Heart right ventricle (tissue), 16 donors: Measurements from ENCODE around the gene SPRED1. TPM values are rescaled to one million over a fixed set of nuclear protein-coding genes. Genes with fewer than 3 reads are reported as not detected.

Experiments
- ATAC-seq, 8 donors: fragments of 200-7000 bp; cut with Tn5 transposase; one replicate each; pipeline ENCODE4 v1.9.1; 2020; ENCODE audit warnings: mild to moderate bottlenecking in 8 of 8, moderate library complexity in 8 of 8, moderate number of reproducible peaks in 1 of 8
- DNase-seq, 2 donors: peaks; one replicate each; pipeline ENCODE4 v3.0.0-alpha.2; 2020
- H3K27ac ChIP-seq, 10 donors: fragments of 200-600 bp; sonication (generic) in 2 of 10; one replicate each; pipeline versions ENCODE4 v1.5.0 to v1.8.0; 2020 to 2022; ENCODE audit warnings: mild to moderate bottlenecking in 3 of 10
- H3K27me3 ChIP-seq, 7 donors: fragments of 200-600 bp; one replicate each; pipeline ENCODE4 v1.8.0; 2021 to 2022; ENCODE audit warnings: mild to moderate bottlenecking in 2 of 7
- H3K36me3 ChIP-seq, 9 donors: fragments of 200-600 bp; sonication (generic) in 1 of 9; one replicate each; pipeline versions ENCODE4 v1.5.0 to v1.8.0; 2020 to 2022; ENCODE audit warnings: mild to moderate bottlenecking in 2 of 9
- H3K4me1 ChIP-seq, 9 donors: fragments of 200-600 bp; sonication (generic) in 1 of 9; one replicate each; pipeline versions ENCODE4 v1.5.0 to v1.8.0; 2020 to 2022; ENCODE audit warnings: mild to moderate bottlenecking in 4 of 9
- H3K4me3 ChIP-seq, 10 donors: fragments of 200-600 bp; sonication (generic) in 2 of 10; one replicate each; pipeline versions ENCODE4 v1.5.0 to v1.8.0; 2020 to 2022; ENCODE audit warnings: mild to moderate bottlenecking in 7 of 10, moderate library complexity in 2 of 10
- H3K9me3 ChIP-seq, 11 donors: fragments of 200-600 bp in 10 of 11; sonication (generic) in 2 of 11; one replicate each; pipeline versions ENCODE4 v1.5.0 to v1.8.0; 2013 to 2022; ENCODE audit warnings: mild to moderate bottlenecking in 2 of 11, control low read depth in 1 of 11, moderate library complexity in 1 of 11
- WGBS, 2 donors: extraction: QIAGEN DNeasy Blood & Tissue Kit; methylation state at CpG; one replicate each; pipeline ENCODE4 v1.1.7; 2013; ENCODE audit warnings: inconsistent platforms in 1 of 2; 5-methylcytosine and 5-hydroxymethylcytosine counted together
- intact Hi-C, 10 donors: fragments of 100-400 bp; cut with DNase I; formaldehyde crosslinking; loops; one replicate each; pipeline versions ENCODE4 v1.11.1 to v1.14.2; 2022
- polyA plus RNA-seq, 2 donors: library from polyadenylated mRNA; stranded (reverse); fragments of 200-250 nt; gene quantifications; one replicate each; pipeline ENCODE4 v1.2.3, GENCODE V29; 2013
- total RNA-seq, 10 donors: library from RNA; stranded (reverse); fragmentation: NEBNext Ultra II Directional in 3 of 10; extraction: Animal tissue kit (Norgen Biotek cat#: 25700) in 3 of 10; gene quantifications; one replicate each; pipeline versions ENCODE4 v1.2.1 to v1.2.4, GENCODE V29; 2021 to 2023
- TF ChIP-seq, protein P1 (sequence below), 9 donors: fragments of 200-600 bp; sonication (generic) in 2 of 9; IDR thresholded peaks; one replicate each; pipeline versions ENCODE4 v1.5.0 to v1.8.0; 2021 to 2022; ENCODE audit warnings: antibody characterized with exemption in 9 of 9, mild to moderate bottlenecking in 5 of 9, moderate library complexity in 1 of 9
- donor health status: Arrhythmogenic right ventricular cardiomyopathy.
- donor health status: ischemic (EF 13 %, LVEDD 7.1; RV severe dilation, severe dysfunction).
- donor health status: healthy with polysubstance abuse.
- donor health status: DM: no; HTN: yes; CAD: no.
- donor health status: DM: no; HTN: no; CAD: no.
- donor health status: ischemic (EF 25% LVEDD 6.9; RV normal size, moderate dysfunction).
- donor health status: ischemic (EF 25% LVEDD 5.7; RV mildly dilated, moderate dysfunction).
- donor health status: healthy.
- donor health status: DM: yes; HTN: yes; CAD: no.
- donor health status: Ischemic cardiomyopathy.
- donor health status: ischemic (EF 35%, LVEDD 5.7; RV mildly dilated, moderate dysfunction).
- donor health status: nonischemic (EF 11% LVEDD 7.7; RV severe dilation, severe dysfunction).
- donor health status: DM: yes; HTN: yes; CAD: no.
- donor health status: PGD.
- donor health status: ischemic (EF 29% LVEDD 5.4; RV normal size, mild dysfunction).
- donor health status: nonischemic (EF 23%, LVEDD 6.1; RV moderate dilation, normal function).

SPRED1 gene
- total and polyA plus RNA-seq, 12 donors, result 3.3 to 20.2 (median 7.5) TPM

DNA sequence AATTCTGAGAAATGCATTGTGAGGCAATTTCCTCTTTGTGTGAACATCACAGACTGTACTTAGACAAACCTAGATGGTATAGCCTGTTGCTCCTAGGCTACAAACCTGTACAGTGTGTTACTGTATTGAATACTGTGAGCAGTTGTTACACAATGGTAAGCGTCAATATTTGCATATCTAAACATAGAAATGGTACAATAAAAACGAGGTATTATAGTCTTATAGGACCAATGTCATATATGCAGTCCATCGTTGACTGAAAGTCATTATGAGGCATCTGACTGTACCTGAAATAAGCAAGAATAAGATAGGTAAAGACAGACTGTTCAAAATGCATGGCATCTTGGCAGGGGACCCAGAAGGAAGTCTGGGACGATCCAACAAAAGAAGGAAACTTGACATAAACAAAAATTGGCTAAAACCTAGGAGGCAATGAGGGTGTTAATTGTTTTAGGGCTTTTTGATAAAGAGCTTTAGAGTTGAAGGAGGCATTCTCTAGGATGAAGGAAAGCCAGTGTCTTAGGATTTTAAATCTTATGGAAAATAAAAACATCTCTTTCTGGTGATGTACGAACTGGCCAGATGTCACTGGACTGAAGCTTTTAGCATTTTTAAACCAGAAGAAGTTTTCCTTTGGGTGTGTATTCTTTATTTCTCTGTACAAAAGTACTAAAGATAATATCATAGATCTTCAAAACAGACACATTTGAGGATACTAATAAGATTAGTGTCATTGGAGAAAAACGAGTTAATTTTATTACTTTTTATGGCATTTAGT lies 9.2 kb upstream of the SPRED1 start:
- 62 to 64% methylated on average over 6 of the region's 6 CpGs for WGBS, 2 donors
- H3K4me3 ChIP-seq, result no peak overlapping the region

DNA sequence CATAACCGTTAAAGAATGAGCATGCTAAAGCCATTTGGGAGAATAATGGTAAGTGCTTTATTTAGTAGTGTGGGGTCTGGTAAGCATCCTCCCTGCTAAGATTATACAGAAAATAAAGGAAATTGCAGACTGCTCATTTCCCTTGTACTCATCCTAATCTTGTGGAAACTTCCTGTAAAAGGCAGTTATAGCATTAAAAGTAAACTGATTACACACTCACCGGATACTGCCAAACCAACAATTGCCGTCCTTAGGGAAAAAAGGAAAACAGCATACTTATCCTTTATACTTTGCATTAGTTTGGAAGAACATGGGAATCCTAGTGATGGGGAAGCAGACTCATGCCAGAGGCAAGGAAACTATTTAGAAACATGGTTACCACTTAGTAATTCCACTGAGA lies 5.3 kb upstream of the SPRED1 start:
- H3K4me3 ChIP-seq, result no peak overlapping the region
- no peaks in the 10 kb centered on the region for H3K9me3 ChIP-seq
- intact Hi-C loops, result loop anchor here in 1 of 10 donors (10.0 kb wide), 1 partner anchor 243 kb away; no protein-coding TSS in a partner anchor
- peaks cover 0 to 18% (median 7%) of the 10 kb centered on the region in 9 donors for H3K4me1 ChIP-seq
- DNase-seq (no peak), ATAC-seq (no peak)
- H3K27me3 ChIP-seq, result no peaks in the 10 kb centered on the region
- peak overlapping the region in 1 of 10 donors; percentile 22 for H3K27ac ChIP-seq
- no peaks in the 10 kb centered on the region for H3K36me3 ChIP-seq
- TF ChIP-seq, protein P1, sequence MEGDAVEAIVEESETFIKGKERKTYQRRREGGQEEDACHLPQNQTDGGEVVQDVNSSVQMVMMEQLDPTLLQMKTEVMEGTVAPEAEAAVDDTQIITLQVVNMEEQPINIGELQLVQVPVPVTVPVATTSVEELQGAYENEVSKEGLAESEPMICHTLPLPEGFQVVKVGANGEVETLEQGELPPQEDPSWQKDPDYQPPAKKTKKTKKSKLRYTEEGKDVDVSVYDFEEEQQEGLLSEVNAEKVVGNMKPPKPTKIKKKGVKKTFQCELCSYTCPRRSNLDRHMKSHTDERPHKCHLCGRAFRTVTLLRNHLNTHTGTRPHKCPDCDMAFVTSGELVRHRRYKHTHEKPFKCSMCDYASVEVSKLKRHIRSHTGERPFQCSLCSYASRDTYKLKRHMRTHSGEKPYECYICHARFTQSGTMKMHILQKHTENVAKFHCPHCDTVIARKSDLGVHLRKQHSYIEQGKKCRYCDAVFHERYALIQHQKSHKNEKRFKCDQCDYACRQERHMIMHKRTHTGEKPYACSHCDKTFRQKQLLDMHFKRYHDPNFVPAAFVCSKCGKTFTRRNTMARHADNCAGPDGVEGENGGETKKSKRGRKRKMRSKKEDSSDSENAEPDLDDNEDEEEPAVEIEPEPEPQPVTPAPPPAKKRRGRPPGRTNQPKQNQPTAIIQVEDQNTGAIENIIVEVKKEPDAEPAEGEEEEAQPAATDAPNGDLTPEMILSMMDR (IDR thresholded peaks at IDR 0.05), result no peak
- 38 to 69% methylated on average over 3 of the region's 3 CpGs for WGBS, 2 donors

More for the DNA sequence above, 9.2 kb upstream of the SPRED1 start:
- DNase-seq (no peak), ATAC-seq (no peak)
- Histone ChIP-seq H3K27me3 (no peaks in the 10 kb centered on the region), H3K9me3 (no peaks in the 10 kb centered on the region), H3K27ac (no peak overlapping the region), H3K4me1 (peaks cover 0 to 12% (median 0%) of the 10 kb centered on the region in 9 donors), H3K36me3 (no peaks in the 10 kb centered on the region)
- intact Hi-C loops, result loop anchor here in 1 of 10 donors (10.0 kb wide), 1 partner anchor 239 kb away; no protein-coding TSS in a partner anchor
- TF ChIP-seq, protein P1 (IDR thresholded peaks at IDR 0.05), result no peak

DNA sequence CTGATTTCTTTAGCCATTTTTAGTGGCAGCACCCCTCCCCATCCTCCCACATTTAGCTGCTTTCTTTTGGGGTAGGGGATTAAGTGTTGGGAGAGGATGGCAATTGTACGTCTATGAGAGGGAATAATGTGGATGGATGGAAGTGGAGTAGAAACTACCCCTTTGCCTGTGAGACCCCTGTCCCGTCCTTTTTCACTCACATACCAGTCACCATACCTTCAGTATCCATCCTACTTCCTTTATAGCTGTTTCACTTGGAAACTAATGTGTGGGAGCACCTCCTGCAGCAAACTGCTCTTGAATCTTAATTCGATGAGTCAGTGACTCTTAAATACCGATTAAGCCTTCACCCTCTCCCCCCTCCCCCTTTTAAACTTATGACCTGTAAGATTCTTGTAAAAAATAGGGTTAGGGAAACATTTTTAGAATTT lies 730 bp downstream of the SPRED1 start:
- H3K4me1 ChIP-seq, result peaks cover 0 to 50% (median 44%) of the 10 kb centered on the region in 9 donors
- 0 to 2% methylated on average over 4 of the region's 4 CpGs for WGBS, 2 donors
- intact Hi-C loops, result loop anchor here in 7 of 10 donors (2.0 to 10.0 kb wide), 15 partner anchors 46 to 256 kb away; no protein-coding TSS in a partner anchor
- DNase-seq, result no peak
- ATAC-seq, result no peak
- H3K27me3 ChIP-seq, result peaks cover 0 to 3% (median 0%) of the 10 kb centered on the region in 7 donors
- no peaks in the 10 kb centered on the region for H3K9me3 ChIP-seq
- H3K4me3 ChIP-seq, result peak overlapping the region; percentile 73 to 95 (median 90)
- H3K36me3 ChIP-seq, result no peaks in the 10 kb centered on the region
- peak overlapping the region; percentile 94 to 100 (median 99) for H3K27ac ChIP-seq
- TF ChIP-seq, protein P1 (IDR thresholded peaks at IDR 0.05), result no peak

DNA sequence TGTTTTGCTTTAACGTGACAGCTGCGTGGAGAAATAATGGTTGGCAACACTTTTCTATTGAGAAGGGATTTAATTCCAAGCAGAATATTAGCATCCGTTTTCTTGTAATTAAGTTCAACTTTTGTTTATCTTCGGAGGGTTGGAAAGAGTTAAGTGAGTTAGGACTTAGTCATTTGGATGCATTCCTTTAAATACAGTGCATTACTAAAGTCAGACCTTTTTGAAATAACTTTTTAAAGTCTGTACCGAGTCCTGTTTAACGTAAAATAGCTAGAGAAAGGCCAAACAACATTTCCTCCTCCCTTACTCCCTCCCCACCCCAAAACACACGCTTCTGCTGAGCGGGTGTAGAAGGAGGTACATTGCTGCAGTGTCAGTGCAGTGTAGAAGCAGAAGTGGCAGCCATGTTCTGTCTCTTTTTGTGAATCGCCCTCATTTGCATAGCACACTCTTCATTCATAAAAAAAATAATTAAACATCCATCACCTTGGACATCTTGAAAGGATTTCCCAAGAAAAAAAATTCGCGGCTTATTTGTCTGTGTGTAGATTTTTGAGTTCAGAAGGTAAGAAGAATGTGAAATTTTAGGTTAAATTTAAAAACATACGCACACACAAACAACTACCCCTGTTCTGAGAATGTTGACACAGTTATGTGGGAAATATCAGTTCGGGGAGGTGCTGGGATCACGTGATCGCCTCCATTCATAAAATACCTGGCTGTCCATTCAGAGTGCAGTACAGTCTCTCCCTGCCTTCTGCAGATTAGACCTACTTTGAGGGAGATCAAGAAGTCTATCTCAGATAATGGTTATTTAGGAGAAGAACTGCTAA lies 1.6 kb downstream of the SPRED1 start:
- 1% methylated on average over 15 of the region's 15 CpGs for WGBS, 2 donors
- Histone ChIP-seq H3K27ac (peak overlapping the region in 9 of 10 donors; percentile 94 to 100 (median 99)), H3K4me3 (peak overlapping the region; percentile 73 to 95 (median 90)), H3K27me3 (peaks cover 0 to 3% (median 0%) of the 10 kb centered on the region in 7 donors), H3K4me1 (peaks cover 0 to 56% (median 48%) of the 10 kb centered on the region in 9 donors), H3K36me3 (no peaks in the 10 kb centered on the region), H3K9me3 (no peaks in the 10 kb centered on the region)
- intact Hi-C loops, result loop anchor here in 7 of 10 donors (5.0 to 10.0 kb wide), 13 partner anchors 47 to 257 kb away; no protein-coding TSS in a partner anchor
- DNase-seq (peak in 1 of 2 donors; percentile 24), ATAC-seq (peak in 1 of 8 donors; percentile 17)
- TF ChIP-seq, protein P1 (IDR thresholded peaks at IDR 0.05), result no peak
